LNCaP clone FGC (cell line): ENCODE results near the gene IFT80.
A peak's percentile ranks its signal among the peaks of the same experiment; 100 is the strongest.

Source experiments
- DNase-seq: peaks from one replicate; pipeline ENCODE4 v3.0.0-alpha.2; 2011; ENCODE audit warnings: low read depth
- H3K4me3 ChIP-seq: 2 replicates; pipeline ENCODE4 v1.5.1; 2011; ENCODE audit warnings: mild to moderate bottlenecking, low read depth, low read length, control low read depth
- CTCF ChIP-seq: IDR thresholded peaks from 2 replicates; pipeline ENCODE4 v1.5.1; 2012; ENCODE audit warnings: mild to moderate bottlenecking; ENCODE audit not compliant: control insufficient read depth, insufficient read depth; ENCODE audit errors: extremely low read depth

The IFT80 gene

GRCh38 chr3:160224256-160224655, 174.8 kb downstream of the IFT80 start:
- no peak overlapping the region for H3K4me3 ChIP-seq
- TF ChIP-seq CTCF, result no peak
- DNase-seq, result no peak

- no peak overlapping the region for H3K4me3 ChIP-seq
- DNase-seq, result no peak
- TF ChIP-seq CTCF, result no peak
These were observed 178.0 kb downstream of the IFT80 start for GRCh38 chr3:160221019-160221418.

GRCh38 chr3:160220038-160220437, 179.0 kb downstream of the IFT80 start:
- H3K4me3 ChIP-seq, result no peak overlapping the region
- no peak for TF ChIP-seq CTCF

GRCh38 chr3:160218136-160218535, 180.9 kb downstream of the IFT80 start:
- no peak for DNase-seq
- no peak for TF ChIP-seq CTCF
- no peak overlapping the region for H3K4me3 ChIP-seq

More at GRCh38 chr3:160220038-160220437, 179.0 kb downstream of the IFT80 start:
- DNase-seq, result no peak

GRCh38 chr3:160217675-160218074, 181.3 kb downstream of the IFT80 start:
- no peak overlapping the region for H3K4me3 ChIP-seq
- TF ChIP-seq CTCF, result no peak
- DNase-seq, result no peak

GRCh38 chr3:160213191-160213590, 185.8 kb downstream of the IFT80 start:
- no peak for TF ChIP-seq CTCF
- DNase-seq, result no peak
- no peak overlapping the region for H3K4me3 ChIP-seq

- no peak for DNase-seq
- TF ChIP-seq CTCF, result 0 out of 2 replicates have a peak, but pooled peaks have one; percentile 19
- no peak overlapping the region for H3K4me3 ChIP-seq
These were observed 188.2 kb downstream of the IFT80 start for GRCh38 chr3:160210799-160211221.
